GM21367 (cell line): ENCODE data around the gene ELAC2.

Experiments
- ATAC-seq: cut with Tn5 transposase; IDR thresholded peaks from one replicate; pipeline ENCODE4 v1.9.1; 2021; ENCODE audit not compliant: unreplicated experiment

ELAC2 gene

GRCh38 chr17:12961655-12962054 lies 56.2 kb downstream of the ELAC2 start:
- no peak for ATAC-seq

GRCh38 chr17:12959441-12959840 lies 58.4 kb downstream of the ELAC2 start:
- ATAC-seq: no peak

- ATAC-seq: no peak
Measured at GRCh38 chr17:12958786-12959185, 59.0 kb downstream of the ELAC2 start.

- ATAC-seq: no peak
Measured at GRCh38 chr17:12955521-12955920, 62.3 kb downstream of the ELAC2 start.

- no peak for ATAC-seq
Measured at GRCh38 chr17:12953156-12953555, 64.7 kb downstream of the ELAC2 start.

- no peak for ATAC-seq
Measured at GRCh38 chr17:12952012-12952411, 65.8 kb downstream of the ELAC2 start.

GRCh38 chr17:12947047-12947446 lies 70.8 kb downstream of the ELAC2 start:
- no peak for ATAC-seq
